Measurements from ENCODE around the gene CCDC141.

CCDC141 gene

GRCh38 chr2:178829299-178829960 lies 220.5 kb downstream of the CCDC141 start:
- Histone ChIP-seq H3K36me3 (ENCODE audit: control insufficient read depth, insufficient read depth, low read length) (no peaks in the 10 kb centered on the region), H3K27ac (ENCODE audit: low read depth, low read length) (no peak overlapping the region), H3K9ac (ENCODE audit: low read length) (no peak overlapping the region), H3K4me3 (ENCODE audit: low read depth, low read length) (no peak overlapping the region), H3K9me3 (ENCODE audit: control insufficient read depth, insufficient read depth, low read depth, low read length) (no peaks in the 10 kb centered on the region), H3K4me1 (ENCODE audit: control insufficient read depth, insufficient read depth, low read length) (no peaks in the 10 kb centered on the region), H3K27me3 (ENCODE audit: control insufficient read depth, insufficient read depth, low read length) (no peaks in the 10 kb centered on the region)

GRCh38 chr2:178828486-178828881 lies 221.5 kb downstream of the CCDC141 start:
- no peaks in the 10 kb centered on the region for H3K27me3 ChIP-seq (ENCODE audit: control insufficient read depth, insufficient read depth, low read length)
- no peak overlapping the region for H3K27ac ChIP-seq (ENCODE audit: low read depth, low read length)
- no peaks in the 10 kb centered on the region for H3K36me3 ChIP-seq (ENCODE audit: control insufficient read depth, insufficient read depth, low read length)
- no peak overlapping the region for H3K4me3 ChIP-seq (ENCODE audit: low read depth, low read length)
- H3K4me1 ChIP-seq (ENCODE audit: control insufficient read depth, insufficient read depth, low read length), result no peaks in the 10 kb centered on the region
- H3K9ac ChIP-seq (ENCODE audit: low read length), result no peak overlapping the region
- no peaks in the 10 kb centered on the region for H3K9me3 ChIP-seq (ENCODE audit: control insufficient read depth, insufficient read depth, low read depth, low read length)

- Histone ChIP-seq H3K27ac (ENCODE audit: low read depth, low read length) (no peak overlapping the region), H3K27me3 (ENCODE audit: control insufficient read depth, insufficient read depth, low read length) (no peaks in the 10 kb centered on the region), H3K36me3 (ENCODE audit: control insufficient read depth, insufficient read depth, low read length) (no peaks in the 10 kb centered on the region), H3K4me3 (ENCODE audit: low read depth, low read length) (no peak overlapping the region), H3K9me3 (ENCODE audit: control insufficient read depth, insufficient read depth, low read depth, low read length) (no peaks in the 10 kb centered on the region), H3K4me1 (ENCODE audit: control insufficient read depth, insufficient read depth, low read length) (no peaks in the 10 kb centered on the region), H3K9ac (ENCODE audit: low read length) (no peak overlapping the region)
Observed at GRCh38 chr2:178827739-178828485, 222.0 kb downstream of the CCDC141 start.

GRCh38 chr2:178827111-178827510 lies 222.8 kb downstream of the CCDC141 start:
- no peak overlapping the region for H3K9ac ChIP-seq (ENCODE audit: low read length)
- H3K4me1 ChIP-seq (ENCODE audit: control insufficient read depth, insufficient read depth, low read length), result no peaks in the 10 kb centered on the region
- H3K4me3 ChIP-seq (ENCODE audit: low read depth, low read length), result no peak overlapping the region
- no peaks in the 10 kb centered on the region for H3K36me3 ChIP-seq (ENCODE audit: control insufficient read depth, insufficient read depth, low read length)
- no peaks in the 10 kb centered on the region for H3K27me3 ChIP-seq (ENCODE audit: control insufficient read depth, insufficient read depth, low read length)
- no peak overlapping the region for H3K27ac ChIP-seq (ENCODE audit: low read depth, low read length)
- H3K9me3 ChIP-seq (ENCODE audit: control insufficient read depth, insufficient read depth, low read depth, low read length), result no peaks in the 10 kb centered on the region

- H3K27ac ChIP-seq (ENCODE audit: low read depth, low read length), result no peak overlapping the region
- no peaks in the 10 kb centered on the region for H3K27me3 ChIP-seq (ENCODE audit: control insufficient read depth, insufficient read depth, low read length)
- no peak overlapping the region for H3K9ac ChIP-seq (ENCODE audit: low read length)
- H3K4me3 ChIP-seq (ENCODE audit: low read depth, low read length), result no peak overlapping the region
- H3K36me3 ChIP-seq (ENCODE audit: control insufficient read depth, insufficient read depth, low read length), result no peaks in the 10 kb centered on the region
- H3K4me1 ChIP-seq (ENCODE audit: control insufficient read depth, insufficient read depth, low read length), result no peaks in the 10 kb centered on the region
- no peaks in the 10 kb centered on the region for H3K9me3 ChIP-seq (ENCODE audit: control insufficient read depth, insufficient read depth, low read depth, low read length)
Observed at GRCh38 chr2:178825183-178825582, 224.8 kb downstream of the CCDC141 start.

- H3K27ac ChIP-seq (ENCODE audit: low read depth, low read length), result no peak overlapping the region
- no peak overlapping the region for H3K4me3 ChIP-seq (ENCODE audit: low read depth, low read length)
Observed at GRCh38 chr2:178824181-178824580, 225.8 kb downstream of the CCDC141 start.

GRCh38 chr2:178819992-178820391 lies 229.9 kb downstream of the CCDC141 start:
- Histone ChIP-seq H3K36me3 (ENCODE audit: control insufficient read depth, insufficient read depth, low read length) (no peaks in the 10 kb centered on the region), H3K4me3 (ENCODE audit: low read depth, low read length) (no peak overlapping the region), H3K27me3 (ENCODE audit: control insufficient read depth, insufficient read depth, low read length) (no peaks in the 10 kb centered on the region), H3K27ac (ENCODE audit: low read depth, low read length) (no peak overlapping the region), H3K9me3 (ENCODE audit: control insufficient read depth, insufficient read depth, low read depth, low read length) (no peaks in the 10 kb centered on the region), H3K9ac (ENCODE audit: low read length) (no peak overlapping the region), H3K4me1 (ENCODE audit: control insufficient read depth, insufficient read depth, low read length) (no peaks in the 10 kb centered on the region)

More at GRCh38 chr2:178824181-178824580, 225.8 kb downstream of the CCDC141 start:
- Histone ChIP-seq H3K9me3 (ENCODE audit: control insufficient read depth, insufficient read depth, low read depth, low read length) (no peaks in the 10 kb centered on the region), H3K36me3 (ENCODE audit: control insufficient read depth, insufficient read depth, low read length) (no peaks in the 10 kb centered on the region), H3K4me1 (ENCODE audit: control insufficient read depth, insufficient read depth, low read length) (no peaks in the 10 kb centered on the region), H3K9ac (ENCODE audit: low read length) (no peak overlapping the region), H3K27me3 (ENCODE audit: control insufficient read depth, insufficient read depth, low read length) (no peaks in the 10 kb centered on the region)

GRCh38 chr2:178819147-178819875 lies 230.6 kb downstream of the CCDC141 start:
- no peak overlapping the region for H3K9ac ChIP-seq (ENCODE audit: low read length)
- no peak overlapping the region for H3K27ac ChIP-seq (ENCODE audit: low read depth, low read length)
- no peaks in the 10 kb centered on the region for H3K4me1 ChIP-seq (ENCODE audit: control insufficient read depth, insufficient read depth, low read length)

GRCh38 chr2:178811901-178812300 lies 238.0 kb downstream of the CCDC141 start:
- Histone ChIP-seq H3K27ac (ENCODE audit: low read depth, low read length) (no peak overlapping the region), H3K4me1 (ENCODE audit: control insufficient read depth, insufficient read depth, low read length) (no peaks in the 10 kb centered on the region), H3K4me3 (ENCODE audit: low read depth, low read length) (no peak overlapping the region), H3K27me3 (ENCODE audit: control insufficient read depth, insufficient read depth, low read length) (no peaks in the 10 kb centered on the region), H3K9ac (ENCODE audit: low read length) (no peak overlapping the region), H3K9me3 (ENCODE audit: control insufficient read depth, insufficient read depth, low read depth, low read length) (no peaks in the 10 kb centered on the region), H3K36me3 (ENCODE audit: control insufficient read depth, insufficient read depth, low read length) (no peaks in the 10 kb centered on the region)

More at GRCh38 chr2:178819147-178819875, 230.6 kb downstream of the CCDC141 start:
- Histone ChIP-seq H3K9me3 (ENCODE audit: control insufficient read depth, insufficient read depth, low read depth, low read length) (no peaks in the 10 kb centered on the region), H3K4me3 (ENCODE audit: low read depth, low read length) (no peak overlapping the region), H3K36me3 (ENCODE audit: control insufficient read depth, insufficient read depth, low read length) (no peaks in the 10 kb centered on the region), H3K27me3 (ENCODE audit: control insufficient read depth, insufficient read depth, low read length) (no peaks in the 10 kb centered on the region)

GRCh38 chr2:178811045-178811444 lies 238.9 kb downstream of the CCDC141 start:
- H3K9me3 ChIP-seq (ENCODE audit: control insufficient read depth, insufficient read depth, low read depth, low read length), result no peaks in the 10 kb centered on the region
- H3K9ac ChIP-seq (ENCODE audit: low read length), result no peak overlapping the region
- H3K27me3 ChIP-seq (ENCODE audit: control insufficient read depth, insufficient read depth, low read length), result no peaks in the 10 kb centered on the region
- H3K36me3 ChIP-seq (ENCODE audit: control insufficient read depth, insufficient read depth, low read length), result no peaks in the 10 kb centered on the region
- no peak overlapping the region for H3K4me3 ChIP-seq (ENCODE audit: low read depth, low read length)
- no peaks in the 10 kb centered on the region for H3K4me1 ChIP-seq (ENCODE audit: control insufficient read depth, insufficient read depth, low read length)
- H3K27ac ChIP-seq (ENCODE audit: low read depth, low read length), result no peak overlapping the region

- no peak overlapping the region for H3K27ac ChIP-seq (ENCODE audit: low read depth, low read length)
- H3K4me1 ChIP-seq (ENCODE audit: control insufficient read depth, insufficient read depth, low read length), result no peaks in the 10 kb centered on the region
- no peak overlapping the region for H3K9ac ChIP-seq (ENCODE audit: low read length)
- no peaks in the 10 kb centered on the region for H3K9me3 ChIP-seq (ENCODE audit: control insufficient read depth, insufficient read depth, low read depth, low read length)
- H3K36me3 ChIP-seq (ENCODE audit: control insufficient read depth, insufficient read depth, low read length), result no peaks in the 10 kb centered on the region
- no peaks in the 10 kb centered on the region for H3K27me3 ChIP-seq (ENCODE audit: control insufficient read depth, insufficient read depth, low read length)
- no peak overlapping the region for H3K4me3 ChIP-seq (ENCODE audit: low read depth, low read length)
Observed at GRCh38 chr2:178810422-178810821, 239.5 kb downstream of the CCDC141 start.
